Measurements from ENCODE around the gene KRT80.

Gene KRT80

DNA sequence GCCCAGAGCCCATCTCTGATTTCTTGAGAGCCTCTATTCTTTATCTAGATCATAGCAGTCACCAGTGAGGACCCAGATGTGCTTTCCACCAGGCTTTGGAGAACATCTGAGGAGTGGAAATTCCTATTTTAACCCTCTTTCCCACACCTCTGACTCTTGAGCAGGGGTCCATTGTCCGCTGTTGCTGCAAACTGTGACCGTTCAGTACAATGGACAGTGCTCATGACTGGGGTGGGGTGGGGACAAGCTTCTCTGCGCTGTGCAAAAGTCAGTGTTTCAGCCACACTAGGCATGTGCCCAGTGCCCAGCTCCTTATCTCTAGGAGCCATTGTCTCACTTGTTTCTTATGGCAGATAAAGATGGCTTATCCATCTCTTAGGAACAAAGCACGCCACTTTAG, 24.3 kb upstream of the KRT80 start:
- DNase-seq (ENCODE audit: low read depth): no peak
- H3K4me3 ChIP-seq (ENCODE audit: low read depth, low read length): no peak overlapping the region
- TF ChIP-seq, protein P1, sequence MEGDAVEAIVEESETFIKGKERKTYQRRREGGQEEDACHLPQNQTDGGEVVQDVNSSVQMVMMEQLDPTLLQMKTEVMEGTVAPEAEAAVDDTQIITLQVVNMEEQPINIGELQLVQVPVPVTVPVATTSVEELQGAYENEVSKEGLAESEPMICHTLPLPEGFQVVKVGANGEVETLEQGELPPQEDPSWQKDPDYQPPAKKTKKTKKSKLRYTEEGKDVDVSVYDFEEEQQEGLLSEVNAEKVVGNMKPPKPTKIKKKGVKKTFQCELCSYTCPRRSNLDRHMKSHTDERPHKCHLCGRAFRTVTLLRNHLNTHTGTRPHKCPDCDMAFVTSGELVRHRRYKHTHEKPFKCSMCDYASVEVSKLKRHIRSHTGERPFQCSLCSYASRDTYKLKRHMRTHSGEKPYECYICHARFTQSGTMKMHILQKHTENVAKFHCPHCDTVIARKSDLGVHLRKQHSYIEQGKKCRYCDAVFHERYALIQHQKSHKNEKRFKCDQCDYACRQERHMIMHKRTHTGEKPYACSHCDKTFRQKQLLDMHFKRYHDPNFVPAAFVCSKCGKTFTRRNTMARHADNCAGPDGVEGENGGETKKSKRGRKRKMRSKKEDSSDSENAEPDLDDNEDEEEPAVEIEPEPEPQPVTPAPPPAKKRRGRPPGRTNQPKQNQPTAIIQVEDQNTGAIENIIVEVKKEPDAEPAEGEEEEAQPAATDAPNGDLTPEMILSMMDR (IDR thresholded peaks at IDR 0.05; ENCODE audit: control insufficient read depth, extremely low read depth, insufficient read depth): no peak

DNA sequence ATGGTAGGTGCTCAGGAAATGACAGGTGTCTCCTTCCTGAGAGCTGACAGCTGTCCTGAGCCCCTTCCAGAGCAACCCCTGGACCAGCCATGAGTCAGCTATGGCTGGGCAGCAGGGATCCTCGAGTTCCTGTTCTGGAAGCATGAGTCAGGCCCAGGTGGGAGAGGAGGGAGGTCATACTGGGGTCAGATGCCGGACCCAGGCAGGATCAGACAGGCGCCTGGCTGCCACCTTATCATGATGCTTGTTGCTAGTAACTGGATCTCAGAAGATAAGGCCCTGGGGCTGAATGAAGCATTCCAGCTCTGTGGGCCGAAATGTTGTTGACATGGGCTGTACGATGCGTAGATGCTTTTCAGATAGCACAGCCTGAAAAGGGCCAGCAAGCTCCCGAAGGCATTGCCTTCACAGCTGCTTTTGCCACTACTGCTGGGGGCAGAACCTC, 23.8 kb upstream of the KRT80 start:
- TF ChIP-seq, protein P1 (IDR thresholded peaks at IDR 0.05; ENCODE audit: control insufficient read depth, extremely low read depth, insufficient read depth): no peak
- no peak for DNase-seq (ENCODE audit: low read depth)
- H3K4me3 ChIP-seq (ENCODE audit: low read depth, low read length): no peak overlapping the region

DNA sequence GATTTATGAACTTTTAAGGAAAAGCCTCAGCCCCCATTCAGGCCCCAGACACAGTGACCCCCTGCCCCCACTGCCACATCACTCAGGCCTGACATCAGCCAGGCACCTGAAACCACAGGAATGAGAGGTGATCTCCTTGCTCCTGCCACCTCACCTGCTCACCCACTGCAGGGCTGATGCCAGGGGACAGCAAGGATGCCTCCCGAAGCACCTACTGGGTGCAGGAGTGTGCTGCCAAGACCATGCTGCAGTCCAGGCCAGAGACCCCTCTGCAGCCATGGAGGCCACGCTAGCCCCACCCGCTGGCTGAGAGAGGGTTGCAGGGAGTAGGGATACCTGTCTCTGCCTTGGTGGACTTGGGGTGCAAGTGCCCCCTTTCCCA, 22.6 kb upstream of the KRT80 start:
- DNase-seq (ENCODE audit: low read depth): no peak
- H3K4me3 ChIP-seq (ENCODE audit: low read depth, low read length): no peak overlapping the region

GRCh38 chr12:52213564-52214420, 22.0 kb upstream of the KRT80 start:
- H3K4me3 ChIP-seq (ENCODE audit: low read depth, low read length): no peak overlapping the region
- TF ChIP-seq, protein P1 (IDR thresholded peaks at IDR 0.05; ENCODE audit: control insufficient read depth, extremely low read depth, insufficient read depth): peak; percentile 95
- DNase-seq (ENCODE audit: low read depth): no peak

More for the DNA sequence above, 22.6 kb upstream of the KRT80 start:
- TF ChIP-seq, protein P1 (IDR thresholded peaks at IDR 0.05; ENCODE audit: control insufficient read depth, extremely low read depth, insufficient read depth): no peak

- DNase-seq (ENCODE audit: low read depth): no peak
- H3K4me3 ChIP-seq (ENCODE audit: low read depth, low read length): no peak overlapping the region
- TF ChIP-seq, protein P1 (IDR thresholded peaks at IDR 0.05; ENCODE audit: control insufficient read depth, extremely low read depth, insufficient read depth): no peak
Observed at GRCh38 chr12:52212701-52213563, 21.1 kb upstream of the KRT80 start.

DNA sequence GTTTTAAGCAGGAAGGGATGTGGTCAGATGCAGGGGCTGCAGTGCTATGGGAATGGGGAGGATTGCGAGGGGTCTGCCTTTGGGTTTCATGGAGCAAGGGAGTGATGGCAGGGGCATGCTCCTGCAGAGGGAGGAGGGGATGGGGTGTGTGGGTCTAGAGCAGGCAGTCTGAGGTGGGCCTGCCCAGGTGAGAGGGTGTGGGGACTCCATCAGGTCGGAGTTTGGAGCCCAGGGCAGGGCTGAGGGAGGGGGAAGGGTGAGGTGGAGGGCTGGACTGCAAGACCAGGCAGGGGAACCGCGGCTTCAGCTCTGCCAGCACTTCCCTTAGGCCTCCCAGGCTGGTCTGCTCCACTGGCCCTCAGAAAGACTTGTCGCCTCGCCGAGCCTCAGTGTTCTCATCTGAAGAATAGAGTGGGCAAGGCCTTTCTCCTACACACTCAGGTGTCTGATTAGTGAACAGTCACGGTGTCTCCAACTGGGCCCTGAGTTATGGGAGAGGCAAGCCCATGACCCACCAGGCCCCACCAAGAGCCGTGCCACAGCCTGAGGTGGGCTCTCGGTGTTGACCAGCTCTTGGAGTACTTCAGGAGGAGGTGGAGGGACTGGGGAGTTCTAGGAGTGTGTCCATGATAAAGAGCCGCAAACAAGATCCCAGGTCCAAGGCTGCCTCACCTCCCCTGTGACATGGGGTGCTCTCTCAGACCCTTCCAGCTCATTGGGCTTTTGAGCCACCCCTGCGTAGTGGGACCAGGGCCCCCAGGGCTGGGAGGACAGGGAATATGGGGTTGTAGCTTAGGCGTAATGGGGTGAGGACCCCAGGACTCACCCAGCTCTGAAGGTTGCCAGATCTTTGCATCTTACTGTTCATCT, 20.1 kb upstream of the KRT80 start:
- TF ChIP-seq, protein P1 (IDR thresholded peaks at IDR 0.05; ENCODE audit: control insufficient read depth, extremely low read depth, insufficient read depth): no peak
- DNase-seq (ENCODE audit: low read depth): no peak
- no peak overlapping the region for H3K4me3 ChIP-seq (ENCODE audit: low read depth, low read length)

Data from LNCaP clone FGC (cell line).